Neutrophil (primary cell): ENCODE data around the gene DDRGK1.

Source experiments
- H3K27ac ChIP-seq: fragments of 200-600 bp; sonication (generic); 2 replicates; pipeline ENCODE4 v1.5.1; 2016; ENCODE audit warnings: mild to moderate bottlenecking, moderate library complexity
- H3K27me3 ChIP-seq: fragments of 200-600 bp; sonication (generic); 2 replicates; pipeline ENCODE4 v1.6.0; 2016; ENCODE audit warnings: mild to moderate bottlenecking
- H3K36me3 ChIP-seq: fragments of 200-600 bp; sonication (generic); 2 replicates; pipeline ENCODE4 v1.5.1; 2017
- H3K4me1 ChIP-seq, 2 experiments: fragments of 200-600 bp in 1 of 2; sonication (generic) in 1 of 2; 1 replicate in 1 of 2; 2 replicates in 1 of 2; pipeline versions ENCODE4 v1.5.1 to v1.6.1; 2013 to 2016; ENCODE audit warnings: low read depth in 1 of 2, low read length in 1 of 2, mild to moderate bottlenecking in 1 of 2, moderate library complexity in 1 of 2; ENCODE audit not compliant: control insufficient read depth in 1 of 2, insufficient read depth in 1 of 2
- H3K4me3 ChIP-seq, 2 experiments: fragments of 200-600 bp in 1 of 2; sonication (generic) in 1 of 2; 1 replicate in 1 of 2; 2 replicates in 1 of 2; pipeline ENCODE4 v1.5.1; 2013 to 2016; ENCODE audit warnings: low read depth in 1 of 2, low read length in 1 of 2, mild to moderate bottlenecking in 1 of 2, moderate library complexity in 1 of 2
- H3K9me3 ChIP-seq: fragments of 200-600 bp; sonication (generic); 2 replicates; pipeline ENCODE4 v1.5.1; 2016
- CTCF ChIP-seq: fragments of 200-600 bp; sonication (generic); IDR thresholded peaks from 2 replicates; pipeline ENCODE4 v1.5.1; 2016; ENCODE audit warnings: antibody characterized with exemption

Gene DDRGK1

GRCh38 chr20:3208786-3209256, 4.3 kb upstream of the DDRGK1 start:
- Histone ChIP-seq H3K4me3 (peak overlapping the region; percentile 78 to 93), H3K36me3 (no peaks in the 10 kb centered on the region), H3K4me1 (peaks cover 16% of the 10 kb centered on the region in 2 experiments), H3K9me3 (no peaks in the 10 kb centered on the region), H3K27ac (peak overlapping the region; percentile 72), H3K27me3 (no peaks in the 10 kb centered on the region)
- TF ChIP-seq CTCF: no peak

GRCh38 chr20:3203315-3204123, 963 bp downstream of the DDRGK1 start:
- Histone ChIP-seq H3K4me3 (peak overlapping the region; percentile 78 to 93), H3K27ac (no peak overlapping the region), H3K36me3 (peaks cover 26% of the 10 kb centered on the region), H3K9me3 (no peaks in the 10 kb centered on the region), H3K27me3 (no peaks in the 10 kb centered on the region), H3K4me1 (peaks cover 12 to 14% of the 10 kb centered on the region in 2 experiments)
- TF ChIP-seq CTCF: no peak

GRCh38 chr20:3202965-3203314, 1.5 kb downstream of the DDRGK1 start:
- no peaks in the 10 kb centered on the region for H3K9me3 ChIP-seq
- H3K27me3 ChIP-seq: no peaks in the 10 kb centered on the region
- no peak overlapping the region for H3K27ac ChIP-seq
- TF ChIP-seq CTCF: no peak
- H3K36me3 ChIP-seq: peaks cover 26% of the 10 kb centered on the region
- H3K4me1 ChIP-seq: peaks cover 12 to 14% of the 10 kb centered on the region in 2 experiments
- H3K4me3 ChIP-seq: no peak overlapping the region

GRCh38 chr20:3199976-3200755, 4.3 kb downstream of the DDRGK1 start:
- H3K27me3 ChIP-seq: no peaks in the 10 kb centered on the region
- no peaks in the 10 kb centered on the region for H3K9me3 ChIP-seq
- no peak for TF ChIP-seq CTCF
- peaks cover 12 to 14% of the 10 kb centered on the region in 2 experiments for H3K4me1 ChIP-seq
- peaks cover 45% of the 10 kb centered on the region for H3K36me3 ChIP-seq
- H3K27ac ChIP-seq: no peak overlapping the region
- H3K4me3 ChIP-seq: no peak overlapping the region

GRCh38 chr20:3199206-3199605, 5.3 kb downstream of the DDRGK1 start:
- no peaks in the 10 kb centered on the region for H3K27me3 ChIP-seq
- H3K4me1 ChIP-seq: peaks cover 9 to 12% of the 10 kb centered on the region in 2 experiments
- H3K4me3 ChIP-seq: no peak overlapping the region
- no peak for TF ChIP-seq CTCF
- no peak overlapping the region for H3K27ac ChIP-seq
- H3K36me3 ChIP-seq: peaks cover 55% of the 10 kb centered on the region
- no peaks in the 10 kb centered on the region for H3K9me3 ChIP-seq
